ENCODE measurements around the gene CTSZ.

CTSZ gene

GRCh38 chr20:59000326-59000725 lies 6.7 kb downstream of the CTSZ start:
- WGBS, 2 experiments, result 63 to 67% methylated on average over 3 of the region's 3 CpGs
- H3K27me3 ChIP-seq (ENCODE audit: control insufficient read depth, insufficient read depth, low read length, poor library complexity, severe bottlenecking), result no peaks in the 10 kb centered on the region
- no peak overlapping the region for H3K27ac ChIP-seq (ENCODE audit: insufficient read depth, low read depth, low read length, poor library complexity, severe bottlenecking)

GRCh38 chr20:58998656-58999055 lies 8.4 kb downstream of the CTSZ start:
- peaks cover 25% of the 10 kb centered on the region for H3K36me3 ChIP-seq (ENCODE audit: control insufficient read depth, insufficient read depth, low read length)
- H3K4me1 ChIP-seq (ENCODE audit: control insufficient read depth, insufficient read depth, low read length), result peaks cover 2% of the 10 kb centered on the region
- H3K4me3 ChIP-seq (ENCODE audit: insufficient read depth, low read depth, low read length), result no peak overlapping the region
- H3K27me3 ChIP-seq (ENCODE audit: control insufficient read depth, insufficient read depth, low read length, poor library complexity, severe bottlenecking), result no peaks in the 10 kb centered on the region
- WGBS, 2 experiments, result 87 to 92% methylated on average over 11 of the region's 11 CpGs
- H3K27ac ChIP-seq (ENCODE audit: insufficient read depth, low read depth, low read length, poor library complexity, severe bottlenecking), result no peak overlapping the region
- no peaks in the 10 kb centered on the region for H3K9me3 ChIP-seq (ENCODE audit: control insufficient read depth, low read length)

More at GRCh38 chr20:59000326-59000725, 6.7 kb downstream of the CTSZ start:
- Histone ChIP-seq H3K9me3 (ENCODE audit: control insufficient read depth, low read length) (no peaks in the 10 kb centered on the region), H3K4me1 (ENCODE audit: control insufficient read depth, insufficient read depth, low read length) (peaks cover 2% of the 10 kb centered on the region), H3K4me3 (ENCODE audit: insufficient read depth, low read depth, low read length) (no peak overlapping the region), H3K36me3 (ENCODE audit: control insufficient read depth, insufficient read depth, low read length) (peaks cover 21% of the 10 kb centered on the region)

GRCh38 chr20:58997141-58997770 lies 9.8 kb downstream of the CTSZ start:
- 93 to 94% methylated on average over 24 of the region's 24 CpGs for WGBS, 2 experiments
- Histone ChIP-seq H3K4me1 (ENCODE audit: control insufficient read depth, insufficient read depth, low read length) (no peaks in the 10 kb centered on the region), H3K4me3 (ENCODE audit: insufficient read depth, low read depth, low read length) (no peak overlapping the region), H3K36me3 (ENCODE audit: control insufficient read depth, insufficient read depth, low read length) (peaks cover 38% of the 10 kb centered on the region), H3K9me3 (ENCODE audit: control insufficient read depth, low read length) (no peaks in the 10 kb centered on the region), H3K27ac (ENCODE audit: insufficient read depth, low read depth, low read length, poor library complexity, severe bottlenecking) (no peak overlapping the region), H3K27me3 (ENCODE audit: control insufficient read depth, insufficient read depth, low read length, poor library complexity, severe bottlenecking) (no peaks in the 10 kb centered on the region)

GRCh38 chr20:58996226-58996611 lies 10.8 kb downstream of the CTSZ start:
- Histone ChIP-seq H3K27ac (ENCODE audit: insufficient read depth, low read depth, low read length, poor library complexity, severe bottlenecking) (no peak overlapping the region), H3K27me3 (ENCODE audit: control insufficient read depth, insufficient read depth, low read length, poor library complexity, severe bottlenecking) (no peaks in the 10 kb centered on the region), H3K4me3 (ENCODE audit: insufficient read depth, low read depth, low read length) (no peak overlapping the region), H3K36me3 (ENCODE audit: control insufficient read depth, insufficient read depth, low read length) (peaks cover 49% of the 10 kb centered on the region), H3K9me3 (ENCODE audit: control insufficient read depth, low read length) (no peaks in the 10 kb centered on the region), H3K4me1 (ENCODE audit: control insufficient read depth, insufficient read depth, low read length) (no peaks in the 10 kb centered on the region)
- 95% methylated on average over 12 of the region's 12 CpGs for WGBS, 2 experiments

GRCh38 chr20:58995461-58996225 lies 11.4 kb downstream of the CTSZ start:
- 93 to 94% methylated on average over 18 of the region's 18 CpGs for WGBS, 2 experiments
- no peak overlapping the region for H3K4me3 ChIP-seq (ENCODE audit: insufficient read depth, low read depth, low read length)

GRCh38 chr20:58994390-58995159 lies 12.5 kb downstream of the CTSZ start:
- no peaks in the 10 kb centered on the region for H3K27me3 ChIP-seq (ENCODE audit: control insufficient read depth, insufficient read depth, low read length, poor library complexity, severe bottlenecking)
- no peak overlapping the region for H3K4me3 ChIP-seq (ENCODE audit: insufficient read depth, low read depth, low read length)
- peaks cover 52% of the 10 kb centered on the region for H3K36me3 ChIP-seq (ENCODE audit: control insufficient read depth, insufficient read depth, low read length)
- H3K4me1 ChIP-seq (ENCODE audit: control insufficient read depth, insufficient read depth, low read length), result no peaks in the 10 kb centered on the region
- WGBS, 2 experiments, result 91 to 92% methylated on average over 17 of the region's 17 CpGs
- H3K27ac ChIP-seq (ENCODE audit: insufficient read depth, low read depth, low read length, poor library complexity, severe bottlenecking), result no peak overlapping the region
- no peaks in the 10 kb centered on the region for H3K9me3 ChIP-seq (ENCODE audit: control insufficient read depth, low read length)

More at GRCh38 chr20:58995461-58996225, 11.4 kb downstream of the CTSZ start:
- Histone ChIP-seq H3K27ac (ENCODE audit: insufficient read depth, low read depth, low read length, poor library complexity, severe bottlenecking) (no peak overlapping the region), H3K4me1 (ENCODE audit: control insufficient read depth, insufficient read depth, low read length) (no peaks in the 10 kb centered on the region), H3K36me3 (ENCODE audit: control insufficient read depth, insufficient read depth, low read length) (peaks cover 48% of the 10 kb centered on the region), H3K27me3 (ENCODE audit: control insufficient read depth, insufficient read depth, low read length, poor library complexity, severe bottlenecking) (no peaks in the 10 kb centered on the region), H3K9me3 (ENCODE audit: control insufficient read depth, low read length) (no peaks in the 10 kb centered on the region)

- H3K36me3 ChIP-seq (ENCODE audit: control insufficient read depth, insufficient read depth, low read length), result peaks cover 61% of the 10 kb centered on the region
- no peak overlapping the region for H3K27ac ChIP-seq (ENCODE audit: insufficient read depth, low read depth, low read length, poor library complexity, severe bottlenecking)
- H3K27me3 ChIP-seq (ENCODE audit: control insufficient read depth, insufficient read depth, low read length, poor library complexity, severe bottlenecking), result no peaks in the 10 kb centered on the region
- H3K4me1 ChIP-seq (ENCODE audit: control insufficient read depth, insufficient read depth, low read length), result no peaks in the 10 kb centered on the region
- H3K9me3 ChIP-seq (ENCODE audit: control insufficient read depth, low read length), result no peaks in the 10 kb centered on the region
- H3K4me3 ChIP-seq (ENCODE audit: insufficient read depth, low read depth, low read length), result no peak overlapping the region
- 95% methylated on average over 22 to 23 of the region's 23 CpGs for WGBS, 2 experiments
These were observed 13.5 kb downstream of the CTSZ start for GRCh38 chr20:58993332-58994248.

GRCh38 chr20:58992911-58993310 lies 14.1 kb downstream of the CTSZ start:
- Histone ChIP-seq H3K4me3 (ENCODE audit: insufficient read depth, low read depth, low read length) (no peak overlapping the region), H3K27ac (ENCODE audit: insufficient read depth, low read depth, low read length, poor library complexity, severe bottlenecking) (no peak overlapping the region), H3K9me3 (ENCODE audit: control insufficient read depth, low read length) (no peaks in the 10 kb centered on the region), H3K4me1 (ENCODE audit: control insufficient read depth, insufficient read depth, low read length) (no peaks in the 10 kb centered on the region), H3K36me3 (ENCODE audit: control insufficient read depth, insufficient read depth, low read length) (peaks cover 68% of the 10 kb centered on the region), H3K27me3 (ENCODE audit: control insufficient read depth, insufficient read depth, low read length, poor library complexity, severe bottlenecking) (no peaks in the 10 kb centered on the region)
- WGBS, 2 experiments, result 95 to 97% methylated on average over 3 of the region's 3 CpGs

- H3K4me3 ChIP-seq (ENCODE audit: insufficient read depth, low read depth, low read length), result no peak overlapping the region
- peaks cover 75% of the 10 kb centered on the region for H3K36me3 ChIP-seq (ENCODE audit: control insufficient read depth, insufficient read depth, low read length)
- 96% methylated on average over 9 of the region's 9 CpGs for WGBS, 2 experiments
- no peaks in the 10 kb centered on the region for H3K4me1 ChIP-seq (ENCODE audit: control insufficient read depth, insufficient read depth, low read length)
- H3K9me3 ChIP-seq (ENCODE audit: control insufficient read depth, low read length), result no peaks in the 10 kb centered on the region
- no peaks in the 10 kb centered on the region for H3K27me3 ChIP-seq (ENCODE audit: control insufficient read depth, insufficient read depth, low read length, poor library complexity, severe bottlenecking)
- H3K27ac ChIP-seq (ENCODE audit: insufficient read depth, low read depth, low read length, poor library complexity, severe bottlenecking), result no peak overlapping the region
These were observed 15.3 kb downstream of the CTSZ start for GRCh38 chr20:58991715-58992114.
